Mucosa of gallbladder (tissue), 1 donor: ENCODE data around the gene BMP3. TPM values are rescaled to one million over a fixed set of nuclear protein-coding genes. Genes with fewer than 3 reads are reported as not detected.
"Not testable (repeated sequence)": the region's sequence is repeated elsewhere in the genome, so short reads cannot be mapped to it uniquely, and the experiment has no call there.

ENCODE experiments used
- DNase-seq: peaks from one replicate; pipeline ENCODE4 v3.0.0-alpha.2; 2020; ENCODE audit warnings: low spot score
- total RNA-seq: library from RNA; stranded (reverse); gene quantifications from one replicate; pipeline ENCODE4 v1.2.1, GENCODE V29; 2021
- donor health status: DM: no; HTN: no; CAD: no.

BMP3 gene, protein sequence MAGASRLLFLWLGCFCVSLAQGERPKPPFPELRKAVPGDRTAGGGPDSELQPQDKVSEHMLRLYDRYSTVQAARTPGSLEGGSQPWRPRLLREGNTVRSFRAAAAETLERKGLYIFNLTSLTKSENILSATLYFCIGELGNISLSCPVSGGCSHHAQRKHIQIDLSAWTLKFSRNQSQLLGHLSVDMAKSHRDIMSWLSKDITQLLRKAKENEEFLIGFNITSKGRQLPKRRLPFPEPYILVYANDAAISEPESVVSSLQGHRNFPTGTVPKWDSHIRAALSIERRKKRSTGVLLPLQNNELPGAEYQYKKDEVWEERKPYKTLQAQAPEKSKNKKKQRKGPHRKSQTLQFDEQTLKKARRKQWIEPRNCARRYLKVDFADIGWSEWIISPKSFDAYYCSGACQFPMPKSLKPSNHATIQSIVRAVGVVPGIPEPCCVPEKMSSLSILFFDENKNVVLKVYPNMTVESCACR
- total RNA-seq = 0.32 TPM

DNA sequence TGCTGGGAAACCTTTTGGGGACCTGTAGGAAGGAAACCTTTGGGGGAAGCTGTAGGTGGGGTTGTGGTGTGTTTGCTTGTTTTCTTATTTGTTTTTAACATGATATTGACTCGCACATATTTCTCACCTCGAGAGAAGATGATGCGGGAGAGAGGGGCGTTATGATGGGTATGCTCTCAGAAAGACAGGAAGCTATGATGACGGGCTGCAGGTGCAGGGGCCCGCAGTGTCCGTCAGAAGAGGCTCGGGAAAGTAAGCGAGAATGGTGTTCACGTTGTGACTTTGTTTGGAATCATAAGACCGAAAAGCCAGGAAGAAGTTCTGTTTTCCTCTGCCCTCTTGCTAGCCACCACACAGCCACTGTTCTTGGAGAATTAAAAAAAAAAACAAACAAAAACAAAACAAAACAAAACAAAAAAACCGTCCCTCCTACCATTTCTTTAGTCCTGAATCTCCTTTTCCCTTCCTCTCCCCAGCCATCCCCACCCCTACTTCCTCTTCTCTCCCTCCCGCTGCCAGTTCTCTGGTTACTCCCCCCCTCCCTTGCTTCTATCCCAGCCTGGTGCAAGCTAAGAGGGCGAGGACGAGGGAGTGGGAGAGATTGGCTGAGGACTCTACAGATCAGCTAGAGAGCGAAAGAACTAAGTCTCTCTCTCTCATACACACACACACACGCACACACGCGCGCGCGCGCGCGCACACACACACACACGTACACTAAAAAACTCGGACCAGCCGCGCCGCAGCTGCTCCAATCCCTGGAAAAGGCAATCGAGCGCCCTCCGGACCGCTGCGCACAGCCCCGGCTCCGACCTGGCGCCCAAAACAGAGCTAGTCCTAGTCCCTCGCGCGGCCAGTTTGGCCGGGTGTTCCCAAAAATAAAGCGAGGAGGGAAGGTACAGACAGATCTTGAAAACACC lies at the start of gene BMP3:
Gene BMP3 (plus strand): TSS at position 648 of the 920 bp plus-strand sequence. CDS start 577 bp downstream, outside the sequence.
- no peak for DNase-seq

DNA sequence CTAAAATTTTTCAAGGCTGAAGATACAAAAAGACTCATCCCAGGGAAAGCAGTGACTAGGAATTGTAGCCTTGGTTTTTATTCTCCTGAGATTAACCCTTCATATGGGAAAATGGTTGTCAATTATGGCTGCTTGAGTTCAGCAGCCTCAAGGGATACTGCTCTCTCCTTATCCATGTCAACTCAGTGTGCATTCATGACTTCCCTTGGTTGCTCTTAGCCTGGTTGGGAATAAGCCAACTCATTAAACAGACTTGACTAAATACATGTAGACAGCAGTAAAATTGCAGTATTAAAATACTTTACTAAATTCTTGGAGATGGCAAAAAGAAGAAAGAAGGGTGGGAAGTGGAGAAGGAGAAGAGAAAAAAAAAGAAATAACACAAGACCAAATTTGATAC lies 44.5 kb upstream of the BMP3 start:
- no peak for DNase-seq

DNA sequence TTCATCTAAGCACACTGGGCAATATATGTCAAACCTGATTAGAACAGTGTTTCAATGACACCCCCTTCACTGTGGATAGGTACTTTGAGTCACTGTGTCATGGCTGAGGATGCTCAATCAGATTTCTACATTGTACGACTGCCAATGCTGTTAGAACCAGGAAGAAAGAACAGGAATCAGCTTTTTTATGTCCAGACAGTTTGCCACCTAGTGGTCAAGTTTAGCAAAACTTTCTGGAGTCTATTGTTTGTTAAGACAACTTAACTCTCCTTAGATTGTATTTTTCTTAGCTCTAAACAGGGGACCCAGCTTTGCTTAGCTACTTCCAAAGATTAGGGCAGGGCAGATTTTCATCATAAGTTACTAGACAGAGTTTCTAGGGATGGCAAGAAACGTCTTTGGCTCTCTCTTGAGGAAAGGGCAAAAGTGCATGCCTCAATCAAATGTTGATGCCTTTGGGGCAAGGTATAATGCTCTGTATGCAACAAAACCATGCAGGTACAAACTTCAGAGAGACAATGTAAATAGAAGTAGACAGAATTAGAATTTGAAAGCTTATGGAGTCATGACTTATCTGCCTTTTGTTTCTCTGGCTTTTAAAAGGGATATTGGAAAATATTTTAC lies 40.5 kb upstream of the BMP3 start:
- DNase-seq = peak; percentile 38

DNA sequence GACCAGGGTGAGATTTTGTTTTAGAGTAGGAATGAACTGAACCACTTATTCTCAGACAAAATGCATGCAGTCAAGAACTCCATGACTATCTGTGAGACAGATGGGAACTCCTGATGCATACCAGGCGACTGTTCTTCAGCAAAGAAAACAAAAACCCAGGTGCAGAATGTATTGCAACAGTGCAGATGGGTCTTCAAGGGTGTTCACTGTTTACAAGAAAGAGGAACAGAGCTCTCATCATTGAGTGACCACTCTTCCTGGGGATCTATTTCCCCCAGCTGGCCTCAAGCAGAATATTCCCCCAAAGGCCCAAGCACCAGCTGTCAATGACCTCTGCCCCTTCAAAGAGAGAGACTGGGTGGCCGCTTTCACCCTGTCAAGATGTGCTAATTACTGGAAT lies 39.7 kb upstream of the BMP3 start:
- no peak for DNase-seq

DNA sequence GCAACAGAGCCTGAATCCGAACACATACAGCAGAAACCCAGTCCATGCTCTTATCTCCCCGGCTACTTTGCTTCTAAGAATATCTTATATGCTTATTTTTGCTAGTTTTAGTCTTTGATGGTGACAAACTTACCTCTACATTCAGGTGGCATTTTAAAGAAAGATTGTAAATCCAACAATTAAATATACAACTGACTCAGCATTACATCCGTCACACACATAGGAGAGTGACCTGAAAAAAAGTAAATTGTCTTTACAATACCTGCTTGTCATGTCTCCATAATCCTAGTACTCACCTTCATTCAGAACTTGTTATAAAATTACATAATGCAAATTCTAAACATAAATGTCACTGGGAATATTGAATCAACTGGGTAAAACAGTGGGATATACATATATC lies 30.6 kb upstream of the BMP3 start:
- no peak for DNase-seq

DNA sequence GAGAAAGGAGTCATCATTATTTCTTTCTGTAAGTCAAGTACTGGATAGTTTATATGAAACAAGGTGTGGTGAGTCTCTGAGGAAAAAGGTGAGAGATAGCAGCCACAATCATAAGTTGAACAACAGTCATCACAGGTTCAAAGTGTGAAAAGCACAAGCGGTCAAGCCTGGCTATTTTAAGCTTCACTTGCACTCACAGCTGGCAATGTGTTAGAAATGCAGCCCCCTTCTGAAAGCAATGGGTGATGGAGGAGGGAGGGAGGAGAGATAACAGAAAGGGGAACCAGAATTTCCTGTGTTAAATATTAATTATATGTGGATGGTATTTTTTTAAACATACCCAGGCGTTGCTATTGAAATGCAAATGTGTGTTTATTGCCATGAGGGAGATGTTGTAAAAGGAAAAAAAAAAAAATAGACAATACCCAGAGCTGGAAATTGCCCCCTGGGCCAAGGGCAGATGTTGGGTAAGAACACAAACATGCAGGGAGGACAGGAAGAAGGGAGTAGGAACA lies 26.9 kb upstream of the BMP3 start:
- DNase-seq = no peak

DNA sequence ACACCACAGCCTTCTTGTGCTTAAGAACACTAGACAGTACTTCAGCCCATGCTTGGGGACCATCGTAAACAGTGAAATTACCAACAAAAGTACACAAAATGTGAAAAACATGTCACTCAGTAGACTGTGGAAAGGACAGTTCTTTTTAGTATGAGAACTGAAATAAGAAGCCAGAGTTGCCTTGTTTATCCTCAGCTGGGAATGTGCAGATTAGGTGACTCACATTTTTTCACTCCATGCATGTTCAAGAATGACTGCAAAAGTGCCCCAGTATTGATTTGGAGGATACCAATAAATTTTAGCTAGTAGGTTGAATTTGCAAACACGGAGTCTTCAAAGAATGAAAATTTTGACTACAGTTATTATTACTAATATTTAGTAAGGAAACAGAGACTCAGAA lies 23.1 kb upstream of the BMP3 start:
- DNase-seq = no peak

DNA sequence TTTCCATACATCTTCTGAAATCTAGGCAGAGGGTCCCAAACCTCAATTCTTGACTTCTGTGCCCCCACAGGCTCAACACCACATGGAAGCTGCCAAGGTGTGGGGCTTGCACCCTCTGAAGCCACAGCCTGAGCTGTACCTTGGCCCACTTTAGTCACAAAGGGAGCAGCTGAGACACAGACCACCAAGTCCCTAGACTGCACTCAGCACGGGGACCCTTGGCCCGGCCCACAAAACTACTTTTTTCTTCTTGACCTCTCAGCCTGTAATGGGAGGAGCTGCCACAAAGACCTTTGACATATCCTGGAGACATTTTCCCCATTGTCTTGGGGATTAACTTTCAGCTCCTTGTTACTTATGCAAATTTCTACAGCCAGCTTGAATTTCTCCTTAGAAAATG lies 13.9 kb upstream of the BMP3 start:
- not testable (repeated sequence) for DNase-seq

DNA sequence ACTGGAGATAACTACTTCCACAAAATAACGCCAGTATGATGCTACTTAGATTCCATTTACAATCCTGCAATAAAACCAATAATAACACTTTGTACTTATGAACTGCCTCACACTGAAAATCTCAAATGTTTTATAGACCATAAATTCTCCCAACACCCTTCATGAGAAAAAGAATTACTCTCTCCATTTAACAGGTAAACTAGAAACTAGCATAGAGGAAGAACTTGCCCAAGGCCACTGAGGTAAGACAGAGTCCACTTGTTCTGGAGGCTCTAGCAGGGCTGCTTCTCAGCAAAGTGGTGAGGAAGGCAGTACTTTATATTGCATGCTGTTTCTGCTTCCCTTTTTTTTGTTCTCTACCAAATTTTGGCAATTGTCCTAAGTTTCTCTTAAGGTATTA lies 11.5 kb upstream of the BMP3 start:
- DNase-seq = no peak

DNA sequence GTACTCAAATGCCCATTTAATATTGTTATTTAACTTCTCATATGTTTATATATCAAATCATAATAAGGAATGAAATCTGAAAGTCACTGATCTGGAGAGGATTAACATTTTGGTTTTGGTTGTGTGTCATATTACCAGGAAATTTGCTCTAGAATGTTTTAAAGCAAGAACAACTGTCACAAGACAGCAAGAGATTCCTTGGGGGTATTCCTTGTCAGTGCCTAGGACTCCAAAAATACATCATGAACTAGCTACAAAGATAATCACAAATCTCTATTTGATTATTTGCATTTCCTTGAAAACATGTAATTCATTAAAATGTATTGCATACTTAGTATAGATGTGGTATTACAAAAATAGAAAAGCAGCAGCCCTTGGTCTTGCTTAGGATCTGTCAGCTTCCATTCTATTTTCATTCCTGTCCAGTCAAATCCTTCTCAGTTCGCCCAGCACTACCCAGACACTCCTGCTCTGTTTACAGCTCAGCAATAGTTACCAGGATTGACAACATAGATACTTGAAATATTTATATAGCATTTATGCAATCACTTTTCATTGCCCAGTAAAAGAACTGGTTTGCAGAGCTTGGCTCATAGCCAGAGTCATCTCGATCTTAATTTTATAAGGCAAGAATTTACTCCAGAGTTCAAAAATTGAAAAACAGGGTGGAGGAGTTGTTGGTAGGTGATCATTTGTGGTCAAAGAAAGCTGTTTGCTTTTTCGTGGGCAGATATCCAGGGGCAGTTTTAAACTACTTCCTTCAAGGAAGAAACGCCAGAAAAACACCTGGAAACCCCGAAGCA lies 9.2 kb upstream of the BMP3 start:
- DNase-seq = no peak

DNA sequence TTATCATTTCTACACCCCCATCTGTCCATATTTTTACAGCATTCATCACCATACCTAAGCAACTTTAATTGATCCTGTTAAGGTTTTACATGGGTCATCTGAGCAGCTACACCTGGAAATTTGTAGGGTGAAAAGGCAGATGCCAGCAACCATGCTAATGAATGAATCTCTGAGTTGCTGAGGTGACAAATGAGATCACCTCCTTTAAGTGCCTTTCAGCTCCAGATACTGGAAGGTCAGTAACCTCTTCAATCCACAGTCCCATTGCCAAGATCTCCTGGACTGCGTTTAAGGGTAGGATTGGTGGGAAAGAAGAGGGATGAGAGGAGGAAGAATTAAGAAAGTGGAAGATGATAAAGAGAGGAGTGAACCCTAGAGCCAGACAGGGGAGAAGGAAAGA lies 8.5 kb upstream of the BMP3 start:
- no peak for DNase-seq

DNA sequence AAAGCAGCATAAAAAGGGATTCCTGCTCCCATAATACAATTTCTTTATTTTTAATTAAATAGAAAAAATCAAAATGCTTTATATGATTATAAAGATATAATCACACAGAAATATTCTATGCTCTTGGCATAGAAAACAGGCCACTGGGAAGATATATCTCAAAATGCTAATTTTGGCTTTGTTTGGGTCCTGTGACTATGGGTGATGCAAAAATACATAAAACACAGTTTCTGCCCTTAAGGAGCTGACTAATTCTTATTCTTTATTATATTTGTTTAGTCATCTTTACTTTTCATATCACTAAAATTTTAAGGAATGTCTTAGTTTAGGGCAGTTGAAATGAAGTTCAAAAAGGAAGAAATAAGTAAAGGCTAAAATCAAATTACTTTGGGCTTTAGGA lies 7.0 kb upstream of the BMP3 start:
- no peak for DNase-seq

DNA sequence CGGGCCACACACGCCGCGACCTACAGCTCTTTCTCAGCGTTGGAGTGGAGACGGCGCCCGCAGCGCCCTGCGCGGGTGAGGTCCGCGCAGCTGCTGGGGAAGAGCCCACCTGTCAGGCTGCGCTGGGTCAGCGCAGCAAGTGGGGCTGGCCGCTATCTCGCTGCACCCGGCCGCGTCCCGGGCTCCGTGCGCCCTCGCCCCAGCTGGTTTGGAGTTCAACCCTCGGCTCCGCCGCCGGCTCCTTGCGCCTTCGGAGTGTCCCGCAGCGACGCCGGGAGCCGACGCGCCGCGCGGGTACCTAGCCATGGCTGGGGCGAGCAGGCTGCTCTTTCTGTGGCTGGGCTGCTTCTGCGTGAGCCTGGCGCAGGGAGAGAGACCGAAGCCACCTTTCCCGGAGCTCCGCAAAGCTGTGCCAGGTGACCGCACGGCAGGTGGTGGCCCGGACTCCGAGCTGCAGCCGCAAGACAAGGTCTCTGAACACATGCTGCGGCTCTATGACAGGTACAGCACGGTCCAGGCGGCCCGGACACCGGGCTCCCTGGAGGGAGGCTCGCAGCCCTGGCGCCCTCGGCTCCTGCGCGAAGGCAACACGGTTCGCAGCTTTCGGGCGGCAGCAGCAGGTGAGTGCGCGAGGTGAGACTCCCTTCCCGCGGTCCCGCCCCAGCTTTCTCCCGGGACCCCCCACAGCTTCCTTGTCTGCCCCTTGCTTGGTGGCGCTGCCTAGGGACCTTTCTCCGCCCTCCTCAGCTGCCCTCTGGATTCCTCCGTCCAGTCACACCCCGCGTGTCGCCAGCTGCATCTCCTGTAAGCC lies 678 bp downstream of the BMP3 start:
- DNase-seq = no peak

DNA sequence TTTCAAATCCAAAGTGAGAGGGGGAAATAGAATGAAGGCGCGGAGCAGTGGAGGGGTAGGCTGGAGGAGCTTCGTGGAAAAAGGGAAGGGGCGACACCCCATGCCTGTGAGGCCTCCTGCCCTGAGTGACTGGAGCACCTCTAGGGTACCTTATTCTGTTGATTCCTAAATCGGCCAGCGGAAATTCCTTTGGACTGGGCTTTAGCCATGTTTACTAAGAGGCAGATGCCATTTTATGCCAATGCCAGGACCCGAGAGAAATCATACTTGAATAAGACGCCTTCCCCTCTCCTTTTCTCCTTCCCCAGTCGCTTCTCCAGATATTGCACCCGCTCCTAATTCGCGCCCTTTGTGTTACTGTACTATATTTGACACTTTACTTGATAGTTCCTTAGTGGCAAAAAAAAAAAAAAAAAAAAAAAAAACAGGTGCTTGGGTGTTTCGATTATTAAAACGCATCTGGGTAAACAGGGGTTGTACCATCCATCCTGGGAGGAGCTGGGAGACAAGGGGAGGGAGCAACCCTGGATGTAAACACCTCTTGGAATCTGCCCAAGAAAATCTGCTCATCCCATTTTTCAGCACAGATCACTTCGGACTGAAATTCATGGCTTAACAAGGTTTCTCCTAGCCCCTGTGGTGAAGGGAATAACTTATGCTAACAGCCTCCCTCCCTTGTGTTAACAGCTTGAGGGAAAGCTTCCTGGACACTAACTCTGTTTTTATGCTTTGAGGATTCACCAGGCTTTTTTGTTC lies 1.5 kb downstream of the BMP3 start:
- no peak for DNase-seq

DNA sequence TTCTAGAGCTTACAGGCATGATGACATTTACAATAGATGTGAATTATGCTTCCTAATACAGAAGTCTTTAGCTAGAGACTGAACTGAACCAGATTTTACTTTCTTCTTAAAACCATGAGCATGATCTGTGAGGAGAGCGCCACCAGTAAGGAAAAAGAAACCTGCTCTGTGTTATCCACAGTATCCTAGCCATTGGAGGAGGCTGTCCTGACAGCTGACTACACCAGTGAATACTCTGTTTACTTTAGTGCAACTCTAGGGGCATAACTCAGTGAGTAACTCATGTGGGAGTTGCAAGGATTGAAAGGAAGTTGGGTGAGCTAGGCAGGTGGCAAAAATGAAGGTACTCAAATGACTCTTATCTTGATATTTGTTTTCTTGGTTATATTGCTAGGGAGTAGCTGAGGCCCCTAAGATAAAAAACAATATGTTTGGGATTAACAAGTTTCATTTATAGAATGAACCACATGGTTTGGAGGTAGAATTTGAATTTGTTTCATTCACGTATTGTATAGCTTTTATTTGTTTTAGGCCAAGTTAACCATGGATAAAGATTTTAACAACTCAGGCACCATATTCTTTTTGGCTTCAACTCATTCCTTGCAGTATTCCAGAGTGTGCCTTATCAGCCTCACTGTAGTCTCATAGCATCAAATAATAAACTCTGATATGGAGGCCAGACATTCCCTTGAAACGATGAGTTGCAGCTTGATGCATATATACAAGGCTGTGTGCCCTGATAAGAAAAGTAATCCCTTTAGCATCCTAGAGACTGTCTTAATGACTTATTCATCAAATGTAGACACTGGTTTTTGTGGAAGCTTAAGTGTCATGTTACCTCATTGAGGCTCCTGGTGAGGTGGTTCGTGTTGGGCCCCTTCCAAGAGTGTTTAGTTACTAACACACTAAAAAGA lies 2.5 kb downstream of the BMP3 start:
- DNase-seq = no peak

DNA sequence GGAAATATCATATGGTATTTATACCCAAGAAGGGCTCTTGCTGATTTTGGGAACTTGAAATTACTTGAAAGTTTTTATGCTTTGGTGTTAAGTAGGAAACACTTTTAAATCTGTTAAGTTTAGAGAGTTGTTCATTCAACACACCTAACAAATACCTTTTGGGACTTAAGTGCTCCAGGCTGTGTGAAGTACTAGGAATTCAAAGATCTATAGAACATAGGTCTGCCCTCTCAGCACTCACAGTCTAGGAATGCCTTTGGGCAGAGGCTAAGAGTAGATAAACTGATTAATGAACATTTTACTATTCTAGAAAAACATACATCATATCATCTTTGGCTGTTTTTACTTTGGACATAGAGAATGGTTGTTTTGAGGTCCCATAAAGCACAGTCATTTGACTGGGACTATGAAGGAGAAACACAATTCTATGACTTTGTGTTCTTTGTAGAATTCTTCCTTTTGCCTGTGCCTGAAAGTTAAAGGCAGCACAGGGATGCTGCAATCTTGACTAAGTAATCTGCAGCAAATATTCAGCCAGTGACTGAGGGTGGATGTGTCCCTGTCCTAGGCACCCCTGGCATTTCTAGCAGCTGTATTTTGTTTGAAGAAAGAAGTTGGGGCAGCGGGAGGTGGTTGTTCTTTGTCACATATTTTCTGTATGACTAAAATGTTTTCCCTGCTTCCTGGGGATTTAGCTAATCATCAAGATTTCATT lies 8.3 kb downstream of the BMP3 start:
- DNase-seq = no peak

DNA sequence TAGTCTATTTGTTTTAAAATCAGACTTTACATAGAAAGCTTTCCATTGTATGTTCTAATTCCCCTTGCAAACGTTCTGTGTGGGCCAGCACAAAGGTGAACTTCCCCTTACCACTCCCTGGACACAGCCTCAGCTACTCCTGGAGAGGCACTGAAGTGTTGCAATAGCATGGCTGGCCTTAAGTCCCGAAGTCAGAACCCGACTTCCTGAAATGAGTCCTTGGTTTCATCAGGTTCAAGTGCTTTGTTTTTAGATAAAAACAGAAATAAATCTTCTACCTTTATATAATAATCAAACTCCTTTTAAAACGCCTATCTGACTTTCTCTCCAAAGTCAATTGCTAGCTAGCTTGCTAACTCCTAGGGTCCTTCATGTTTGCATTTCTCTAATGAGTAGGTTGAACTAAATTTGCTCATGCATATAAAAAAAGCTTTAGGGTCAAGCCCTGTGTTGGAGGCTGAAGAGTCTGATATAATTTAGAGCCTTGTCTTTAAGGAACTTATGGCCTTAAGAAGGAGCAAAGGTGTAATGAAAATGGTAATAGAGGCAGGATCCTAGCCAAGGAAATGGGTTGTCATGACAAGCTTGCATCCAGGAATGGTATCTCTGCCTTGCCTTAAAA lies 9.0 kb downstream of the BMP3 start:
- no peak for DNase-seq
